ENCODE measurements around the gene CADPS. TPM values are rescaled to one million over a fixed set of nuclear protein-coding genes. Genes with fewer than 3 reads are reported as not detected.

The CADPS gene
- total RNA-seq, 2 experiments from 2014 or later: not detected

GRCh38 chr3:62529230-62529629 lies 346.0 kb downstream of the CADPS start:
- POLR2A ChIA-PET: no interaction called here
- Mint-ChIP-seq H3K9me3 (no peaks in the 10 kb centered on the region), H3K27me3 (no peaks in the 10 kb centered on the region), H3K27ac (no peak overlapping the region), H3K4me1 (no peaks in the 10 kb centered on the region), H3K4me3 (no peak overlapping the region), H3K36me3 (no peaks in the 10 kb centered on the region)
- DNase-seq (no peak), ATAC-seq (ENCODE audit: low read depth) (no peak)

DNA sequence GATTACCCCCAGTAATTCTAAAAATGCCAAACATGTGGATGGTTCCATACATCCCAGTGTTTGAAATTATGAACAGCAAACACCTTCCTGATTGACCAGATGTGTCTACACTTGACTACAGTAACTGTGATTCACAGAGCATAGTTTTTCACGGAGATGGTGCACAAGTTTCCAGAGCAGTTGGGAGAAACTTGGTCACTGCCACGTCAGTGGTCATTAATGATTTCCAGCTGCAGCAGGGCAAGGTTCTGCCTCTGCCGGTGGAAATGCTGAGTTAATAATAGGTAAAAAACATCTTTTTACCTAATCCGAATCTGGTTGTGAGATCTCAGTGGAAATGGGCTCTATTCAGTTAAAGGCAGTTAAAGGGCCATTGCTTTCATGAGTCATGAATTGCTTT lies 347.7 kb downstream of the CADPS start:
- no peaks in the 10 kb centered on the region for H3K9me3 Mint-ChIP-seq
- DNase-seq: no peak
- H3K4me1 Mint-ChIP-seq: no peaks in the 10 kb centered on the region
- no peak overlapping the region for H3K4me3 Mint-ChIP-seq
- no peak for ATAC-seq (ENCODE audit: low read depth)
- POLR2A ChIA-PET: no interaction called here
- no peak overlapping the region for H3K27ac Mint-ChIP-seq
- no peaks in the 10 kb centered on the region for H3K27me3 Mint-ChIP-seq
- no peaks in the 10 kb centered on the region for H3K36me3 Mint-ChIP-seq

DNA sequence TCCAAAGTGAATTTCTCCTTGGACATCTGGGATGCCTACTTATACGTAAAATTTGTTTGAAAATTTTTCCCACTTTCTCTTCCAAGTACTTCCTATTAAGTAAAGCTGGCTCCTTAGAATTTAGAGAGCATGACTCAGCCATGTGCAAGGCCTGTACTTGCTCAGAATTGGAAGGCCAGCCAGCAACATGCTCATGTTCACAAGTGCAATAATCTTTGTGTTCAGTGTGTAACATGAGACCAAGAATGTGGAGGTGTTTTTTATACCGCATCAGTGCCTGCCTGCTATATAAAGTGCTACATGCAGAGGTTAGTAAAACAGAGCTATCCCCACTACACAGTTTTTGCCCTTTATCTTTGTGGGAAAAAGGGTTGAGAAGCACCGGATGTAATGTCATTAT lies 349.9 kb downstream of the CADPS start:
- no peak for ATAC-seq (ENCODE audit: low read depth)

DNA sequence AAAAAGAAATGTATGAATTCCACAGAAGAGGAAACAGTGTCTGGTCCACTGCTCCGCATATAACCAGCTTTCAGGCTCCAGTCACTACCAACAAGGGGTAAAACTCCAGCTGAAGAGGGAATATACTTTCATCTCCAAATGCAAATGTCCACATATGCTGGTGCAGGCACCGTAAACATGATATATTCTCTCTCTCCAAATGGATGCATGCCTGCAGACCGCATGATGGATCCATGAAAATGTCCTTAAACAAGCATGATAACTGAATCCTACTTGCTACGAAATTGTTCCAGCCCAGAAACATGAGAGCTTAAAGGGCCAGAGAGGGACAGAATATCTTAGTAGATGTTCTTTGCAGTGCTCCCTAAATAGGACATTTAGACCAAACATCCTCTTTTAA lies 351.5 kb downstream of the CADPS start:
- H3K9me3 Mint-ChIP-seq: no peaks in the 10 kb centered on the region
- no peaks in the 10 kb centered on the region for H3K4me1 Mint-ChIP-seq
- peaks cover 2% of the 10 kb centered on the region for H3K27me3 Mint-ChIP-seq
- no peaks in the 10 kb centered on the region for H3K36me3 Mint-ChIP-seq
- POLR2A ChIA-PET: no interaction called here
- no peak for ATAC-seq (ENCODE audit: low read depth)
- H3K27ac Mint-ChIP-seq: no peak overlapping the region
- DNase-seq: no peak
- no peak overlapping the region for H3K4me3 Mint-ChIP-seq

More for the DNA sequence above, 349.9 kb downstream of the CADPS start:
- Mint-ChIP-seq H3K36me3 (no peaks in the 10 kb centered on the region), H3K9me3 (no peaks in the 10 kb centered on the region), H3K27ac (no peak overlapping the region), H3K4me1 (no peaks in the 10 kb centered on the region), H3K4me3 (no peak overlapping the region), H3K27me3 (peaks cover 2% of the 10 kb centered on the region)
- POLR2A ChIA-PET: no interaction called here
- DNase-seq: no peak

GRCh38 chr3:62521464-62522105 lies 353.6 kb downstream of the CADPS start:
- DNase-seq (no peak), ATAC-seq (ENCODE audit: low read depth) (no peak)
- Mint-ChIP-seq H3K9me3 (no peaks in the 10 kb centered on the region), H3K36me3 (no peaks in the 10 kb centered on the region), H3K4me1 (no peaks in the 10 kb centered on the region), H3K27ac (no peak overlapping the region), H3K27me3 (peaks cover 2% of the 10 kb centered on the region), H3K4me3 (no peak overlapping the region)
- POLR2A ChIA-PET: no interaction called here

DNA sequence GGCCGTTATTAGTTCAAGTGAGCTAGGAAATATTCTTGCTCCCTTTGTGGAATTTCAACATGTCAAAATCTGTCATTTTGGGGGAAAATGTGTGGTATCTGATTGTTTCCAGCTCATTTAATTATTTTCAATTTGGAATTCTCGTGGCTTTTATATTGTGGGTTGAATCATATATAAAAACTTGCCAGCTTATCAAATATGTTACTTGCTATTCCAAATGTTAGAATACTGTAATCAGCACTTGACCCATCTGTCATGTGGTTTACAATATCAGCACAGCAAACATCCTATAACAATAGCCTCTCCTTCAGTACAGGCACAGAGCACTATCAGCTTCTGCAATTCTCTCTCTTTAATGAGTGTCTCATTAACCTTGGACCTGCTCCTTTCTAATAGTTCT lies 371.7 kb downstream of the CADPS start:
- Mint-ChIP-seq H3K9me3 (no peaks in the 10 kb centered on the region), H3K4me1 (no peaks in the 10 kb centered on the region), H3K27me3 (peaks cover 5% of the 10 kb centered on the region), H3K27ac (no peak overlapping the region), H3K4me3 (no peak overlapping the region), H3K36me3 (no peaks in the 10 kb centered on the region)
- ATAC-seq (ENCODE audit: low read depth): no peak
- no peak for DNase-seq
- POLR2A ChIA-PET: no interaction called here

GRCh38 chr3:62502315-62503300 lies 372.6 kb downstream of the CADPS start:
- POLR2A ChIA-PET: no interaction called here
- no peak overlapping the region for H3K27ac Mint-ChIP-seq
- H3K9me3 Mint-ChIP-seq: peaks cover under 1% of the 10 kb centered on the region
- DNase-seq: no peak
- peaks cover 5% of the 10 kb centered on the region for H3K27me3 Mint-ChIP-seq
- no peak overlapping the region for H3K4me3 Mint-ChIP-seq
- H3K36me3 Mint-ChIP-seq: no peaks in the 10 kb centered on the region
- ATAC-seq (ENCODE audit: low read depth): no peak
- H3K4me1 Mint-ChIP-seq: no peaks in the 10 kb centered on the region

- no peak overlapping the region for H3K4me3 Mint-ChIP-seq
- H3K36me3 Mint-ChIP-seq: no peaks in the 10 kb centered on the region
- peaks cover 1% of the 10 kb centered on the region for H3K9me3 Mint-ChIP-seq
- no peak overlapping the region for H3K27ac Mint-ChIP-seq
- peaks cover 5% of the 10 kb centered on the region for H3K27me3 Mint-ChIP-seq
- no peak for ATAC-seq (ENCODE audit: low read depth)
- no peak for DNase-seq
- POLR2A ChIA-PET: no interaction called here
- no peaks in the 10 kb centered on the region for H3K4me1 Mint-ChIP-seq
These were observed 373.9 kb downstream of the CADPS start for GRCh38 chr3:62501289-62501668.

DNA sequence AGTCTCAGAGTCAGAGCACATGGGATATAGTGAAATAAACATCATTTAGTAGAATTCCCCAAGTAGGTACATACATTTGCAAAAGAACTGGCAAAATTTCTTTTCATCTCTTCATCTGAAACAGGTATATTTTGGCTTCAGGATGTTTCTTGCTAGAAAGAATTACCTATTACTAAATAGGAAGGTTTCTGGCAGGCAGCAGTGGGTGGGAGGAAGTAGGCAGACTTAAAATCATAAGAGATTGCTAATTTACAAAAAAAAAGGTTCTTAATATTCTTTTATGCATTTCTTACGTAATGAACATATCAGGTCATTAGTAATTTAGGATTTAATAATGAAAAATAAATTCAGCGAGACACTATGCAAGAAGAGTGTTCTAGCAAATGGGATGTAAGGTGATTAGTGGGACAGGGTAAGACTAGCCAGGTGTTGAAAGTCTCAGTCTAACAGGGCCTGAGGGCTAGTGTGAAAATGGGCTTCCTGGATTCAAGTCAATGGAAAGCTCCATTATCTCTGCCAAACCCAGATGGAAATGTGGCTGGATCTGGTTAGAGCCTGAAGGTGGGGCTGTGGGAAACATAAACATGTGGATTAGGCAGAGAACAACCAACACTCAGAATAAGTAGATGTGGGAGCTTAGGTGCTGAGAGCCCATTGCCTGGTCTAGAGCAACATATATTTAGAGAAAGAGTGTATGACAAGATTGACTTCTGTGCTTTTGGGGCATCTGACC lies 374.5 kb downstream of the CADPS start:
- ATAC-seq (ENCODE audit: low read depth): no peak
- Mint-ChIP-seq H3K36me3 (no peaks in the 10 kb centered on the region), H3K4me3 (no peak overlapping the region), H3K4me1 (no peaks in the 10 kb centered on the region), H3K9me3 (peaks cover 1% of the 10 kb centered on the region), H3K27ac (no peak overlapping the region), H3K27me3 (peaks cover 5% of the 10 kb centered on the region)
- POLR2A ChIA-PET: no interaction called here
- DNase-seq: no peak

GRCh38 chr3:62497156-62497555 lies 378.1 kb downstream of the CADPS start:
- Mint-ChIP-seq H3K4me1 (no peaks in the 10 kb centered on the region), H3K4me3 (no peak overlapping the region), H3K27ac (no peak overlapping the region), H3K27me3 (peaks cover 5% of the 10 kb centered on the region), H3K36me3 (no peaks in the 10 kb centered on the region), H3K9me3 (peaks cover 1% of the 10 kb centered on the region)
- DNase-seq (no peak), ATAC-seq (ENCODE audit: low read depth) (no peak)
- POLR2A ChIA-PET: no interaction called here

GRCh38 chr3:62496503-62496902 lies 378.7 kb downstream of the CADPS start:
- H3K4me3 Mint-ChIP-seq: no peak overlapping the region
- DNase-seq (no peak), ATAC-seq (ENCODE audit: low read depth) (no peak)
- H3K4me1 Mint-ChIP-seq: no peaks in the 10 kb centered on the region
- H3K36me3 Mint-ChIP-seq: no peaks in the 10 kb centered on the region
- H3K27ac Mint-ChIP-seq: no peak overlapping the region
- peaks cover 1% of the 10 kb centered on the region for H3K9me3 Mint-ChIP-seq
- POLR2A ChIA-PET: no interaction called here
- peaks cover 5% of the 10 kb centered on the region for H3K27me3 Mint-ChIP-seq

- Mint-ChIP-seq H3K4me3 (no peak overlapping the region), H3K27ac (no peak overlapping the region), H3K36me3 (no peaks in the 10 kb centered on the region), H3K9me3 (peaks cover 1% of the 10 kb centered on the region), H3K4me1 (no peaks in the 10 kb centered on the region), H3K27me3 (no peaks in the 10 kb centered on the region)
- POLR2A ChIA-PET: no interaction called here
- DNase-seq (no peak), ATAC-seq (ENCODE audit: low read depth) (no peak)
These were observed 382.0 kb downstream of the CADPS start for GRCh38 chr3:62493109-62493801.

DNA sequence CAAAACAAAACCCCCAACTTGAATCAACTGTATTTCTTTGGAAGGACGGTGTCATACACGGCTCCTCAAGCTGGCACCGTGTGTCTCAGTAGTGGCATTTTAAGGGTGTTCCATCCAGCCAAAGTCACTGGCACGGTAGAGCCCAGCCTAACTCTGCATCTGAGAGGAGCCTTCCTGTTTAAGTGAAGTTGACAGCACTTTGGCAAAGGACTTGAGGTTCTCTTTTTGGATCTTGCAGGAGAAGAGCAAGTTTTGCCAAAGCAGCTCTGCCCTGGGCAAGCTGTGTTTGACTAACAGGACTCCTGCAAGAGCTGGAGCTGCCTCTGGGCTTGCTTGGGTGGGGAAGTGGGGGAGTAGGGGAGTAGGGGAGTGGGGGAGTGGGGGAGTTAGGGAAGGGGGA lies 392.3 kb downstream of the CADPS start:
- Mint-ChIP-seq H3K4me1 (no peaks in the 10 kb centered on the region), H3K9me3 (no peaks in the 10 kb centered on the region), H3K27me3 (no peaks in the 10 kb centered on the region), H3K27ac (no peak overlapping the region), H3K4me3 (no peak overlapping the region), H3K36me3 (no peaks in the 10 kb centered on the region)
- ATAC-seq (ENCODE audit: low read depth) (no peak), DNase-seq (no peak)
- POLR2A ChIA-PET: no interaction called here

Measured in activated naive CD8-positive, alpha-beta T cell treated with anti-CD3 and anti-CD28 coated beads, Interleukin-2, amount 10 ng/mL, durations not matched to agents 7 days and 5 days (primary cell).